Fibroblast of mammary gland (primary cell): Measurements from ENCODE around the gene SPARCL1.
A peak's percentile ranks its signal among the peaks of the same experiment; 100 is the strongest.
"Not testable (repeated sequence)": the region's sequence is repeated elsewhere in the genome, so short reads cannot be mapped to it uniquely, and the experiment has no call there.

Source experiments
- DNase-seq: peaks from one replicate; pipeline ENCODE4 v3.0.0-alpha.2; 2010; ENCODE audit warnings: low read depth
- H3K4me3 ChIP-seq: 2 replicates; pipeline ENCODE4 v1.5.1; 2011; ENCODE audit warnings: low read depth, mild to moderate bottlenecking, low read length, moderate library complexity; ENCODE audit not compliant: control insufficient read depth
- TF ChIP-seq, protein P1 (sequence below): conservative IDR thresholded peaks from 2 replicates; pipeline ENCODE4 v1.5.1; 2011; ENCODE audit warnings: low read depth, low read length, inconsistent platforms; ENCODE audit not compliant: control insufficient read depth, insufficient read depth

The SPARCL1 gene, protein sequence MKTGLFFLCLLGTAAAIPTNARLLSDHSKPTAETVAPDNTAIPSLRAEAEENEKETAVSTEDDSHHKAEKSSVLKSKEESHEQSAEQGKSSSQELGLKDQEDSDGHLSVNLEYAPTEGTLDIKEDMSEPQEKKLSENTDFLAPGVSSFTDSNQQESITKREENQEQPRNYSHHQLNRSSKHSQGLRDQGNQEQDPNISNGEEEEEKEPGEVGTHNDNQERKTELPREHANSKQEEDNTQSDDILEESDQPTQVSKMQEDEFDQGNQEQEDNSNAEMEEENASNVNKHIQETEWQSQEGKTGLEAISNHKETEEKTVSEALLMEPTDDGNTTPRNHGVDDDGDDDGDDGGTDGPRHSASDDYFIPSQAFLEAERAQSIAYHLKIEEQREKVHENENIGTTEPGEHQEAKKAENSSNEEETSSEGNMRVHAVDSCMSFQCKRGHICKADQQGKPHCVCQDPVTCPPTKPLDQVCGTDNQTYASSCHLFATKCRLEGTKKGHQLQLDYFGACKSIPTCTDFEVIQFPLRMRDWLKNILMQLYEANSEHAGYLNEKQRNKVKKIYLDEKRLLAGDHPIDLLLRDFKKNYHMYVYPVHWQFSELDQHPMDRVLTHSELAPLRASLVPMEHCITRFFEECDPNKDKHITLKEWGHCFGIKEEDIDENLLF

GRCh38 chr4:87529187-87529586, at the start of gene SPARCL1:
Gene SPARCL1, minus strand, starts transcription at chr4:87529376. Its CDS starts 29,802 bp downstream, at chr4:87499574.
- no peak within 1 kb of the TSS for H3K4me3 ChIP-seq
- TF ChIP-seq, protein P1, sequence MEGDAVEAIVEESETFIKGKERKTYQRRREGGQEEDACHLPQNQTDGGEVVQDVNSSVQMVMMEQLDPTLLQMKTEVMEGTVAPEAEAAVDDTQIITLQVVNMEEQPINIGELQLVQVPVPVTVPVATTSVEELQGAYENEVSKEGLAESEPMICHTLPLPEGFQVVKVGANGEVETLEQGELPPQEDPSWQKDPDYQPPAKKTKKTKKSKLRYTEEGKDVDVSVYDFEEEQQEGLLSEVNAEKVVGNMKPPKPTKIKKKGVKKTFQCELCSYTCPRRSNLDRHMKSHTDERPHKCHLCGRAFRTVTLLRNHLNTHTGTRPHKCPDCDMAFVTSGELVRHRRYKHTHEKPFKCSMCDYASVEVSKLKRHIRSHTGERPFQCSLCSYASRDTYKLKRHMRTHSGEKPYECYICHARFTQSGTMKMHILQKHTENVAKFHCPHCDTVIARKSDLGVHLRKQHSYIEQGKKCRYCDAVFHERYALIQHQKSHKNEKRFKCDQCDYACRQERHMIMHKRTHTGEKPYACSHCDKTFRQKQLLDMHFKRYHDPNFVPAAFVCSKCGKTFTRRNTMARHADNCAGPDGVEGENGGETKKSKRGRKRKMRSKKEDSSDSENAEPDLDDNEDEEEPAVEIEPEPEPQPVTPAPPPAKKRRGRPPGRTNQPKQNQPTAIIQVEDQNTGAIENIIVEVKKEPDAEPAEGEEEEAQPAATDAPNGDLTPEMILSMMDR: no peak
- DNase-seq: peak; percentile 23

DNA sequence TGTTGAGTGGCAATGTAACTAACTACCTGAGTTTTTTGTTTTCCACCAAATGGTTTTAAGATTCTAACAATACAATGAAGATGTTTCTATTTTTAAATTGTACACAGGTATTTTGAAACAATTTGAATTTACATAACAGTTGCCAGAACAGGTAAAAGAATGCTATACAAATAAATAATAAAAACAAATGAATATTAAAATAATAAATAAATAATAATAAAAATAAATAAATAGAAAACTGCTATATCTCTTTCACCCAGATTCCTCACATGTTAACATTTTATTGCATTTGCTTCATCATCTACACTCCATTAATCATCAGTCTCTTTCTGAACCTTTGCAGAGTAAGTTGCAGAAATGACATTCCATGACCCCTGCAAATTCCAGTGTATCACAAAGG, 46.8 kb upstream of the SPARCL1 start:
- TF ChIP-seq, protein P1: no peak
- DNase-seq: no peak
- H3K4me3 ChIP-seq: no peak overlapping the region

GRCh38 chr4:87575408-87575807, 46.2 kb upstream of the SPARCL1 start:
- no peak overlapping the region for H3K4me3 ChIP-seq
- TF ChIP-seq, protein P1: no peak
- DNase-seq: no peak

GRCh38 chr4:87574996-87575395, 45.8 kb upstream of the SPARCL1 start:
- peak; percentile 28 for DNase-seq
- TF ChIP-seq, protein P1: no peak
- no peak overlapping the region for H3K4me3 ChIP-seq

DNA sequence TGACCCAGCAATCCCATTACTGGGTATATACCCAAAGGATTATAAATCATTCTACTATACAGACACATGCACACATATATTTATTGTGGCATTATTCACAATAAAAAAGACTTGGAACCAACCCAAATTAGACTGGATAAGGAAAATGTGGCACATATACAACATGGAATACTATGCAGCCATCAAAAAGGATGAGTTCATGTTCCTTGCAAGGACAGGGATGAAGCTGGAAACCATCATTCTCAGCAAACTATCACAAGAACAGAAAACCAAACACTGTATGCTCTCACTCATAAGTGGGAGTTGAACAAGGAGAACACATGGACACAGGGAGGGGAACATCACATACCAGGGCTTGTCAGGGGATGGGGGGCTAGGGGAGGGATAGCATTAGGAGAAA, 45.2 kb upstream of the SPARCL1 start:
- H3K4me3 ChIP-seq, DNase-seq: not testable (repeated sequence)

GRCh38 chr4:87570290-87570805, 41.2 kb upstream of the SPARCL1 start:
- no peak for DNase-seq
- TF ChIP-seq, protein P1: no peak
- H3K4me3 ChIP-seq: no peak overlapping the region

- TF ChIP-seq, protein P1: no peak
- DNase-seq: no peak
- no peak overlapping the region for H3K4me3 ChIP-seq
Observed at GRCh38 chr4:87567191-87567590, 38.0 kb upstream of the SPARCL1 start.
